ENCODE results near the gene GATAD2A.

The GATAD2A gene

DNA sequence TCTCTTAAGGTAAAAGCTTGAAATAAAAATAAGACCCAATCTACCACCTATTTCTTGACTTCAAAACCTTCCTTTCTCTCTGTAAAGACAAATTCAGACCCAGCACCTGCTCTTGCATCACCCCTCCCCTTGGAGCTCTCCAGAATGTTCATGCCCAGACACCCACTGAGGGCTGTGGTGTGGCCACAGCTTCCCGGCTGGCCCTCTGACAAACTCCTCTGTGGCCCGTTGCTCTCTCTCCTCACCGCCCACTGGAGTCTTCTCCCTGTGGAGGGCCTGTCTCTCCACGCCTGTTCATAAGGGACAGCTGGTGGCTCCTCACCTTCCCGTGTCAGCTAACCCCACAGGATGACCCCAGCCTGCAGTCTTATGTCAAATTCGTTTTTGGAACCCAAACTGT is 60.7 kb downstream of the GATAD2A start:
- no peak for TF ChIP-seq SIN3A (IDR thresholded peaks at IDR 0.05; ENCODE audit: borderline replicate concordance, insufficient read depth, low read length)

DNA sequence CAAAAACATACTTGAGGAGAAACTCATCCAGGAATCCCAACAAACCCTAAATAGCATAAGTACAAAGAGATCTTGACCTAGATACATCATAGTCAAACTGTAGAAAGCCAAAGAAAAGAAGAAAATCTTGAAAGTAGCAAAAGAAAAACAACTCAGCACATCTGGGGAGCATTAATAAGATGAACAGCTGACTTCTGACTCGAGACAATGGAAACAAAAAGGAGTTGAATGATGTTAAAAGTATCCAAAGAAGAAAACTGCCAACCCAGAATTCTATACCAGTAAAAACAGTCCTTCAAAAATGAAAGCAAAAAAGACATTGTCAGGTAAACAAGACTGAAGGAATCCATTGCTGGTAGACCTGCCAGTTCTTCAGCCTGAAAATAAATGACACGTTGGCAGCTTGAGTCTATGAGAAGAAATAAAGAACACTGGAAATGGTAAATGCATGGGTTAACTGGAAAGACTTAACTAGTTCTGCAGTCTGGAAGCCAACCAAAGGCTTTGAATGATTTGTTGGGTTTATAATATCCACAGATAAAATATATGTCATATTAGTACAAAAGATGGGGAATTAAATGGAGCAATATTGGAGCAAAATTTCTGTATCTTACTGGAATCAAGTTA is 63.1 kb downstream of the GATAD2A start:
- TF ChIP-seq, protein P1, sequence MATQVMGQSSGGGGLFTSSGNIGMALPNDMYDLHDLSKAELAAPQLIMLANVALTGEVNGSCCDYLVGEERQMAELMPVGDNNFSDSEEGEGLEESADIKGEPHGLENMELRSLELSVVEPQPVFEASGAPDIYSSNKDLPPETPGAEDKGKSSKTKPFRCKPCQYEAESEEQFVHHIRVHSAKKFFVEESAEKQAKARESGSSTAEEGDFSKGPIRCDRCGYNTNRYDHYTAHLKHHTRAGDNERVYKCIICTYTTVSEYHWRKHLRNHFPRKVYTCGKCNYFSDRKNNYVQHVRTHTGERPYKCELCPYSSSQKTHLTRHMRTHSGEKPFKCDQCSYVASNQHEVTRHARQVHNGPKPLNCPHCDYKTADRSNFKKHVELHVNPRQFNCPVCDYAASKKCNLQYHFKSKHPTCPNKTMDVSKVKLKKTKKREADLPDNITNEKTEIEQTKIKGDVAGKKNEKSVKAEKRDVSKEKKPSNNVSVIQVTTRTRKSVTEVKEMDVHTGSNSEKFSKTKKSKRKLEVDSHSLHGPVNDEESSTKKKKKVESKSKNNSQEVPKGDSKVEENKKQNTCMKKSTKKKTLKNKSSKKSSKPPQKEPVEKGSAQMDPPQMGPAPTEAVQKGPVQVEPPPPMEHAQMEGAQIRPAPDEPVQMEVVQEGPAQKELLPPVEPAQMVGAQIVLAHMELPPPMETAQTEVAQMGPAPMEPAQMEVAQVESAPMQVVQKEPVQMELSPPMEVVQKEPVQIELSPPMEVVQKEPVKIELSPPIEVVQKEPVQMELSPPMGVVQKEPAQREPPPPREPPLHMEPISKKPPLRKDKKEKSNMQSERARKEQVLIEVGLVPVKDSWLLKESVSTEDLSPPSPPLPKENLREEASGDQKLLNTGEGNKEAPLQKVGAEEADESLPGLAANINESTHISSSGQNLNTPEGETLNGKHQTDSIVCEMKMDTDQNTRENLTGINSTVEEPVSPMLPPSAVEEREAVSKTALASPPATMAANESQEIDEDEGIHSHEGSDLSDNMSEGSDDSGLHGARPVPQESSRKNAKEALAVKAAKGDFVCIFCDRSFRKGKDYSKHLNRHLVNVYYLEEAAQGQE (IDR thresholded peaks at IDR 0.05; ENCODE audit: insufficient read depth in 1 of 2, low read depth in 2 of 2, low read length in 2 of 2) = no peak
- TF ChIP-seq TAF1 (IDR thresholded peaks at IDR 0.05; ENCODE audit: borderline replicate concordance, insufficient read depth, low read length) (no peak), FOXP2 (optimal IDR thresholded peaks at IDR 0.05; ENCODE audit: borderline replicate concordance, extremely low read depth, extremely low read length, insufficient read depth) (no peak), POLR2AphosphoS5 (IDR thresholded peaks at IDR 0.05; ENCODE audit: low read depth, low read length) (no peak), SIN3A (IDR thresholded peaks at IDR 0.05; ENCODE audit: borderline replicate concordance, insufficient read depth, low read length) (no peak)

DNA sequence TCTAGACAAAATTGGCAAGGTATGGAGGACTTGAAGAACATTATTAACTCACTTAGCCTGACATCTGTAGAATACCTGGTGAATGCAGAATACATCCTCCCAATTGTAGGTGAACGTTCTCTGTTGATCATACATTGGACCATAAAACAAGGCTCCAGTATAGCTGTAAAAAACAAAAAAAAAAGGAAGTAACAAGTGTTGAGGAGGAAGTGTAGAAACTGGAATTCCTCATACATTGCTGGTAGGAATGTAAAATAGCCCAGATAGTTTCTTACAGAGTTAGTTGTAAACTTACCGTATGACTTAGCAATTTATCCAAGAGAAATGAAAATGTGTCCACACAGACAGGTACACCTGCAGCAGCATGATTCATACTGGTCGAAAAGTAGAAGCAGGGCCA is 65.1 kb downstream of the GATAD2A start:
- no peak for TF ChIP-seq FOXP2 (optimal IDR thresholded peaks at IDR 0.05; ENCODE audit: borderline replicate concordance, extremely low read depth, extremely low read length, insufficient read depth)
- TF ChIP-seq, protein P1 (IDR thresholded peaks at IDR 0.05; ENCODE audit: insufficient read depth in 1 of 2, low read depth in 2 of 2, low read length in 2 of 2) = no peak
- TF ChIP-seq POLR2AphosphoS5 (IDR thresholded peaks at IDR 0.05; ENCODE audit: low read depth, low read length) = no peak
- TF ChIP-seq TAF1 (IDR thresholded peaks at IDR 0.05; ENCODE audit: borderline replicate concordance, insufficient read depth, low read length) = no peak
- no peak for TF ChIP-seq SIN3A (IDR thresholded peaks at IDR 0.05; ENCODE audit: borderline replicate concordance, insufficient read depth, low read length)

DNA sequence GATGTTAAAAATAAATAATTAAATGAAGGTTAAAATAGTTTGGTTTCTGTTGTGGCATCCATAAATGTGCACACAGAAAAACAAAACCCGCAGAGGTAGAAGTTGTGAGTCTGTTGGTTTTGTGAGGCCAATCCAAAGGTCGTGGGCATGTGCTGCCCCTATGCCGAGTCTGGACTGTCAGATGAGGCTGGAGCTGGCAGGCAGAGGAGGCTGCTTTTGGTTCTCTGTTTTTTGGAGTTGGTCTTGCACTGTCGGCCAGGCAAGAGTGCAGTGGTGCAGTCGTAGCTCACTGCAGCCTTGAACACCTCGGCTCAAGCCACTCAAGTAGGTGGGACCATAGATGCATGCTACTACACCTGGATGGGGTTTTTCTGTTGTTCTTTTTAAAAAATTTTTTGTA is 66.2 kb downstream of the GATAD2A start:
- TF ChIP-seq TAF1 (IDR thresholded peaks at IDR 0.05; ENCODE audit: borderline replicate concordance, insufficient read depth, low read length) = no peak
- TF ChIP-seq POLR2AphosphoS5 (IDR thresholded peaks at IDR 0.05; ENCODE audit: low read depth, low read length) = no peak
- no peak for TF ChIP-seq SIN3A (IDR thresholded peaks at IDR 0.05; ENCODE audit: borderline replicate concordance, insufficient read depth, low read length)
- TF ChIP-seq, protein P1 (IDR thresholded peaks at IDR 0.05; ENCODE audit: insufficient read depth in 1 of 2, low read depth in 2 of 2, low read length in 2 of 2) = no peak
- TF ChIP-seq FOXP2 (optimal IDR thresholded peaks at IDR 0.05; ENCODE audit: borderline replicate concordance, extremely low read depth, extremely low read length, insufficient read depth) = no peak

DNA sequence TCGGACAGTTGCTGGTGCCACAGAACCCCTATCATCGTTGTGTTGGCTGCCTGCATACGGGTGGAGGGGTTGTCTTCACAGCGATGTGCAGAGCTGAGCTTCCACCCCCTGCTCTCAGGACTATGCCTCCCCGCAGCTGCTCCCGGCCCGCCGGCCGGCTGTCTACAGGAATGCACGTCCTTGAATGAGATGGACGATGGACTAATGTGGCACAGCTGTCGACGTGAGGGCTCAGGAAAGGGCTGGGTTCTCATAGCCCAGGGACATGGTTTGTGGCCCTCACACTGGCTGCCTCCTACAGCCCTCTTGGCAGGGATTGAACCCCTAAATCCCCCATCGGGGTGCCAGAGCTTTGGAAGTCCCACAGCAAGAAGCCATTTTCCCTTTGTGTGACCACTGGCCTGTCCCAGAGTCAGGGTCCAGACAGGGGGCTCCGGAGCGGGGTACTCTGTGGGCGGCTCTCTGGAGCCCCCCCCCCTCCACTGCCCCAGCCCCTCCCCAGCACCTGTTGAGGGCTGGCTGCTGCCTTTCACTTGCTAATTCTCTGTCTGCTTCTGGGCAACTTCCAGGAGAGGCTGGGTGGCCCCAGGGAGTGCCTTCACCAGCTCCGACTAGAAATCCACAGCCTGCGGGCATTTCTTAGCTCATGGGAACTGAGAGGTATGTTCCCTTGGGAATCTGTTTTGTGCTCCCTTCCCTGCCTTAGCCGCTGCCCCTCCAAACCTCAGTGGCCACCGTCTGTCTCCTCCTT is 69.7 kb downstream of the GATAD2A start:
- TF ChIP-seq POLR2AphosphoS5 (IDR thresholded peaks at IDR 0.05; ENCODE audit: low read depth, low read length) (no peak), SIN3A (IDR thresholded peaks at IDR 0.05; ENCODE audit: borderline replicate concordance, insufficient read depth, low read length) (no peak), TAF1 (IDR thresholded peaks at IDR 0.05; ENCODE audit: borderline replicate concordance, insufficient read depth, low read length) (no peak), FOXP2 (optimal IDR thresholded peaks at IDR 0.05; ENCODE audit: borderline replicate concordance, extremely low read depth, extremely low read length, insufficient read depth) (no peak)
- TF ChIP-seq, protein P1 (IDR thresholded peaks at IDR 0.05; ENCODE audit: insufficient read depth in 1 of 2, low read depth in 2 of 2, low read length in 2 of 2) = no peak
